ENCODE results near the gene C1orf115.

The C1orf115 gene, protein sequence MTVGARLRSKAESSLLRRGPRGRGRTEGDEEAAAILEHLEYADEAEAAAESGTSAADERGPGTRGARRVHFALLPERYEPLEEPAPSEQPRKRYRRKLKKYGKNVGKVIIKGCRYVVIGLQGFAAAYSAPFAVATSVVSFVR

DNA sequence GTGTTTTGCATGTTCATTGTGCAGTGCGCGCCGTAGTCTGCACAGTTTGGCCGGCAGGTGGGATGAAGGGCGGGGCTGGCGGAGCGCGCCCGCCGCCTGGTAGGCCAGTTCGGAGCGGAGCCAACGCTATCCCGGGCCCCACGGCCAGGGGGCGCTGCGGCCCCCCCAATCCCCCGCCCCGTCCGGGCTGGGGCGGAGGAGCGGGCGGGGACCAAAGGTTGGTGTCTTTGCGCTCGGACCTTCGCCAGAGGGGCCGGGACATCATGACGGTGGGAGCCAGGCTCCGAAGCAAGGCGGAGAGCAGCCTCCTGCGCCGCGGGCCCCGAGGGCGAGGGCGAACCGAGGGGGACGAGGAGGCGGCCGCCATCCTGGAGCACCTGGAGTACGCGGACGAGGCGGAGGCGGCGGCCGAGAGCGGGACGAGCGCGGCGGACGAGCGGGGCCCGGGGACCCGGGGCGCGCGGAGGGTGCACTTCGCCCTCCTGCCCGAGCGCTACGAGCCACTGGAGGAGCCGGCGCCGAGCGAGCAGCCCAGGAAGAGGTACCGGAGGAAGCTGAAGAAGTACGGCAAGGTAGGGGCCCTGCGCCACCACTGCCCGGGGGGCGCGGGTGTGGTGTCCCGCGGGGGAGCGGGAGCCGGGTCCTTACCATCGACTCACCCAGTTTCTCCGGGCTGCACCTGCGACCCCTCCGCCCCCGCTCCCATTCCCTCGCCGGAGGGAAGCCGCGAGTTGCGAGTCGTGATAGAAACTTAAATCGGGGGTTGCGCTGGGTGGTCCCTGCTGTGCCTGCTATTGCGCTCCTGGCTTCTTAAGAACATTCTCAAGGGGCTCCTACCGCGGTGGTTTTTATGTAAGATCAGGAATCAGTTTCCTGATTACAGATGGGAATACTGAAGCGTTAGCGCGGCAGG, at the start of gene C1orf115:
C1orf115 (plus strand) TSS at position 224 of the 913 bp plus-strand sequence; CDS start at position 264, 40 bp downstream.
- TF ChIP-seq, protein P1, sequence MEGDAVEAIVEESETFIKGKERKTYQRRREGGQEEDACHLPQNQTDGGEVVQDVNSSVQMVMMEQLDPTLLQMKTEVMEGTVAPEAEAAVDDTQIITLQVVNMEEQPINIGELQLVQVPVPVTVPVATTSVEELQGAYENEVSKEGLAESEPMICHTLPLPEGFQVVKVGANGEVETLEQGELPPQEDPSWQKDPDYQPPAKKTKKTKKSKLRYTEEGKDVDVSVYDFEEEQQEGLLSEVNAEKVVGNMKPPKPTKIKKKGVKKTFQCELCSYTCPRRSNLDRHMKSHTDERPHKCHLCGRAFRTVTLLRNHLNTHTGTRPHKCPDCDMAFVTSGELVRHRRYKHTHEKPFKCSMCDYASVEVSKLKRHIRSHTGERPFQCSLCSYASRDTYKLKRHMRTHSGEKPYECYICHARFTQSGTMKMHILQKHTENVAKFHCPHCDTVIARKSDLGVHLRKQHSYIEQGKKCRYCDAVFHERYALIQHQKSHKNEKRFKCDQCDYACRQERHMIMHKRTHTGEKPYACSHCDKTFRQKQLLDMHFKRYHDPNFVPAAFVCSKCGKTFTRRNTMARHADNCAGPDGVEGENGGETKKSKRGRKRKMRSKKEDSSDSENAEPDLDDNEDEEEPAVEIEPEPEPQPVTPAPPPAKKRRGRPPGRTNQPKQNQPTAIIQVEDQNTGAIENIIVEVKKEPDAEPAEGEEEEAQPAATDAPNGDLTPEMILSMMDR (conservative IDR thresholded peaks at IDR 0.05; ENCODE audit: low read depth, low read length): peak; percentile 62
- no peaks in the 10 kb centered on the region for H3K4me1 ChIP-seq (ENCODE audit: low read depth, poor library complexity, severe bottlenecking)
- H4K20me1 ChIP-seq (ENCODE audit: insufficient read depth): no peaks in the 10 kb centered on the region
- no peak within 1 kb of the TSS; the same call in 1 of the 2 replicates for H3K4me2 ChIP-seq
- H2AFZ ChIP-seq (ENCODE audit: low read depth): peak within 1 kb of the TSS; percentile 42; the same call in 1 of the 2 replicates
- H3K9ac ChIP-seq: no peak within 1 kb of the TSS
- no peaks in the 10 kb centered on the region for H3K27me3 ChIP-seq (ENCODE audit: insufficient read depth, low read depth)
- no peaks in the 10 kb centered on the region for H3K79me2 ChIP-seq (ENCODE audit: insufficient read depth, low read depth)
- no peak within 1 kb of the TSS for H3K27ac ChIP-seq
- H3K36me3 ChIP-seq (ENCODE audit: insufficient read depth): no peaks in the 10 kb centered on the region
- no peak within 1 kb of the TSS for H3K4me3 ChIP-seq (IDR thresholded peaks at IDR 0.05; ENCODE audit: insufficient read depth, low read depth, low read length)

- Histone ChIP-seq H4K20me1 (ENCODE audit: insufficient read depth) (no peaks in the 10 kb centered on the region), H2AFZ (ENCODE audit: low read depth) (no peak overlapping the region), H3K27ac (no peak overlapping the region), H3K9ac (no peak overlapping the region), H3K36me3 (ENCODE audit: insufficient read depth) (no peaks in the 10 kb centered on the region), H3K4me3 (IDR thresholded peaks at IDR 0.05; ENCODE audit: insufficient read depth, low read depth, low read length) (no peak overlapping the region), H3K4me2 (no peak overlapping the region), H3K79me2 (ENCODE audit: insufficient read depth, low read depth) (no peaks in the 10 kb centered on the region), H3K4me1 (ENCODE audit: low read depth, poor library complexity, severe bottlenecking) (no peaks in the 10 kb centered on the region), H3K27me3 (ENCODE audit: insufficient read depth, low read depth) (no peaks in the 10 kb centered on the region)
- TF ChIP-seq, protein P1 (conservative IDR thresholded peaks at IDR 0.05; ENCODE audit: low read depth, low read length): no peak
These were observed 47.9 kb upstream of the C1orf115 start for GRCh38 chr1:220642285-220642684.

- H3K79me2 ChIP-seq (ENCODE audit: insufficient read depth, low read depth): no peaks in the 10 kb centered on the region
- H3K4me2 ChIP-seq: no peak overlapping the region
- no peak overlapping the region for H3K4me3 ChIP-seq (IDR thresholded peaks at IDR 0.05; ENCODE audit: insufficient read depth, low read depth, low read length)
- H3K4me1 ChIP-seq (ENCODE audit: low read depth, poor library complexity, severe bottlenecking): no peaks in the 10 kb centered on the region
- no peaks in the 10 kb centered on the region; the same call in 1 of the 2 replicates for H3K36me3 ChIP-seq (ENCODE audit: insufficient read depth)
- H3K27ac ChIP-seq: no peak overlapping the region
- no peaks in the 10 kb centered on the region for H3K27me3 ChIP-seq (ENCODE audit: insufficient read depth, low read depth)
- H3K9ac ChIP-seq: no peak overlapping the region
- TF ChIP-seq, protein P1 (conservative IDR thresholded peaks at IDR 0.05; ENCODE audit: low read depth, low read length): no peak
- no peak overlapping the region for H2AFZ ChIP-seq (ENCODE audit: low read depth)
- H4K20me1 ChIP-seq (ENCODE audit: insufficient read depth): no peaks in the 10 kb centered on the region
These were observed 37.2 kb upstream of the C1orf115 start for GRCh38 chr1:220652995-220653394.

- Histone ChIP-seq H3K4me1 (ENCODE audit: low read depth, poor library complexity, severe bottlenecking) (no peaks in the 10 kb centered on the region), H3K4me2 (no peak overlapping the region), H3K79me2 (ENCODE audit: insufficient read depth, low read depth) (no peaks in the 10 kb centered on the region), H3K27me3 (ENCODE audit: insufficient read depth, low read depth) (no peaks in the 10 kb centered on the region), H3K9ac (no peak overlapping the region), H3K27ac (no peak overlapping the region), H3K36me3 (ENCODE audit: insufficient read depth) (no peaks in the 10 kb centered on the region; the same call in 1 of the 2 replicates), H3K4me3 (IDR thresholded peaks at IDR 0.05; ENCODE audit: insufficient read depth, low read depth, low read length) (no peak overlapping the region), H4K20me1 (ENCODE audit: insufficient read depth) (no peaks in the 10 kb centered on the region), H2AFZ (ENCODE audit: low read depth) (no peak overlapping the region)
- TF ChIP-seq, protein P1 (conservative IDR thresholded peaks at IDR 0.05; ENCODE audit: low read depth, low read length): no peak
These were observed 34.7 kb upstream of the C1orf115 start for GRCh38 chr1:220655509-220655908.

Data from KMS-11 (cell line).